LNCAP (cell line): ENCODE results near the gene NUDT3.

Experiments
- TF ChIP-seq, protein P1 (sequence below): fragments of 450-650 bp; IDR thresholded peaks from 2 replicates; pipeline ENCODE4 v1.5.1; 2017; ENCODE audit warnings: mild to moderate bottlenecking

The NUDT3 gene

GRCh38 chr6:34332251-34333198, 59.9 kb downstream of the NUDT3 start:
- TF ChIP-seq, protein P1, sequence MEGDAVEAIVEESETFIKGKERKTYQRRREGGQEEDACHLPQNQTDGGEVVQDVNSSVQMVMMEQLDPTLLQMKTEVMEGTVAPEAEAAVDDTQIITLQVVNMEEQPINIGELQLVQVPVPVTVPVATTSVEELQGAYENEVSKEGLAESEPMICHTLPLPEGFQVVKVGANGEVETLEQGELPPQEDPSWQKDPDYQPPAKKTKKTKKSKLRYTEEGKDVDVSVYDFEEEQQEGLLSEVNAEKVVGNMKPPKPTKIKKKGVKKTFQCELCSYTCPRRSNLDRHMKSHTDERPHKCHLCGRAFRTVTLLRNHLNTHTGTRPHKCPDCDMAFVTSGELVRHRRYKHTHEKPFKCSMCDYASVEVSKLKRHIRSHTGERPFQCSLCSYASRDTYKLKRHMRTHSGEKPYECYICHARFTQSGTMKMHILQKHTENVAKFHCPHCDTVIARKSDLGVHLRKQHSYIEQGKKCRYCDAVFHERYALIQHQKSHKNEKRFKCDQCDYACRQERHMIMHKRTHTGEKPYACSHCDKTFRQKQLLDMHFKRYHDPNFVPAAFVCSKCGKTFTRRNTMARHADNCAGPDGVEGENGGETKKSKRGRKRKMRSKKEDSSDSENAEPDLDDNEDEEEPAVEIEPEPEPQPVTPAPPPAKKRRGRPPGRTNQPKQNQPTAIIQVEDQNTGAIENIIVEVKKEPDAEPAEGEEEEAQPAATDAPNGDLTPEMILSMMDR: no peak

GRCh38 chr6:34331371-34332050, 61.0 kb downstream of the NUDT3 start:
- TF ChIP-seq, protein P1: no peak

DNA sequence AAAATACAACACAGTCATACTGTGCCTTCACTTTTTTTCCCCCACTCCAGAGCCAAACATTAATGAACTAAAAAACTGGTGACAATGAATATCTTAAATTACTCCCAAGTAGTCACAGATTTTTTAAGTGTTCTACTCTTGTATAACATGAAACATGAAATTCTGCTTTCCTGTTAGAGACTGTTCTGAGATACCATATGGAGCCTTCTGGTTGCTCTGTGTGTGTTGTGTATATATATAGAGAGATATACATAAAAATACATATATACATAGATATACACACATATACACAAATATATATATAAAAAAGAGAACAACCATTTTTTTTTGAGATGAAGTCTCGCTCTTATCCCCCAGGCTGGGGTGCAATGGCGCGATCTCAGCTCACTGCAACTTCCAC, 63.5 kb downstream of the NUDT3 start:
- TF ChIP-seq, protein P1: no peak

DNA sequence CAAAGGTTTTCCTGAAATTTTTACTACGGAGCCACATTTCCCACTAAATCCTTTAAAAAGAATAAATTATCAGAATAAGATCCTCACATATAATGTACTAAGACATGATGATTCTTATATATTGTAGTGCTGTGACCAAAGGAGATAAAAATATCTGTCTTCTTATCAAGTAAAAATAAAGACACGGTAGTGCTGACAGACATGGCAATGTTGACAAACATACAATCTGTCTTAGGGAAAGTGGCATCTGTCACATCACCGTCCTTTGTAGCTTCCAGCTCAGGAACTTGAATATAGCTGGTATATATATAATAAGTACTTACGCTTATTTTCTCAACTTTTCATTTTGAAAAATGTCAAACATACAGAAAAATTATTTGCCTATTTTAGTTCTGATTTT, 66.8 kb downstream of the NUDT3 start:
- TF ChIP-seq, protein P1: no peak

DNA sequence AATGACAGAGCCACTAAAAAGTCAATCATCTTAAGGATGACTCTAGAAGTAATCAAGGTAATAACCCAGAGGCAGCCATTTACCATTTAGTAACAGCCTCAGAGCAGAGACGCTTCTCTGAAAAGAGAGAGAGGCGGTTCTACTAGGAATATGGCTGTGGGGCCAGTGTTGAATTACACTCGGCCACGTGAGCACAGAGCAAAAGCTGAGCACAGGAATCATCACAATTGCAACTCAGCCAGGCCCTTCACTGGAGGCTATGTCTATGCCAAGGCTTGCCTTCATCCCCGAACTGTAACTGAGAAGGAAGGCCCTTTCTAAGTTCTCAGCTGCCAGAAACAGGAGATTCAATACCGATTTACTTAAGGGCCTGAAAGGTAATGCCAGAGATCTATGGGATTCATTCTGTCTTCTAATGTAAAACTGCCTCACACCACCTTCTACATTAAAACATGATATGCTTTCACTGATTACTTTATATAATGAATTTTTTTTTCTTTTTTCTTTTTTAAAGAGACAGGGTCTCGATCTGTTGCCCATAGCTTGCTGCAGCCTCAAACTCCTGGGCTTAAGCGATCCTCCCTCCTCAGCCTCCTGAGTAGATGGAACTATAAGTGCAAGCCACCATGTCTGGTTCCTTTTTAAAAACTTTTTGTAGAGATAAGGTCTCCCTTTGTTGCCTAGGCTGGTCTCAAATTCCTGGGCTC, 67.6 kb downstream of the NUDT3 start:
- TF ChIP-seq, protein P1: no peak

DNA sequence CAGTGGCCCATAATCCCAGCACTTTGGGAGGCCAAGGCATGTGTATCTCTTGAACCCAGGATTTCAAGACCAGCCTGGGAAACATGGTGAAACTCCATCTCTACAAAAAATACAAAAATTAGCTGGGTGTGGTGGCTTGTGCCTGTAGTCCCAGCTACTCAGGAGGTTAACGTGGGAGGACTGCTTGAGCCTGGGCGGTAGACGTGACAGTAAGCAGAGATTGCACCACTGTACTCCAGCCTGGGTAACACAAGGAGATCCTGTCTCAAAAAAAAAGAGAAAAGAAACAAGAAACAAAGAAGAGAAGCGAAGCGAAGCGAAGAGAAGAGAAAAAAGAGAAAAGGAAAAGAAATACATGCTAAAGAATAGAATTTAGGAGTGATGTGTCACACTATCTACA, 69.2 kb downstream of the NUDT3 start:
- TF ChIP-seq, protein P1: no peak

DNA sequence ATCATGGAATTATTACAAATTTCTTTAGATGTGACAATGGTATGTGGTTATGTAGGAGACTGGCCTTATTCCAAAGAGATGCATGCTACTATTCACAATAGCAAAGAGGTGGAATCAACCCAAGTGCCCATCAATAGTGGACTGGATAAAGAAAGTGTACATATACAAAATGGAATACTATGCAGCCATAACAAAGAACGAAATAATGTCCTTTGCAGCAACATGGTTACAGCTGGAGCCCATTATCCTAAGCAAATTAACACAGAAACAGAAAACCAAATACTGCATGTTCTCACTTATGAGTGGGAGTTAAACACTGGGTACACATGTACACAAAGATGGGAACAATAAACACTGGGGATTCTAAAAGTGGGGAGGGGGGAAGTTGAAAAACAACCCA, 69.7 kb downstream of the NUDT3 start:
- TF ChIP-seq, protein P1: no peak
